WTC11 (cell line): ENCODE measurements around the gene BFAR. TPM values are rescaled to one million over a fixed set of nuclear protein-coding genes. Genes with fewer than 3 reads are reported as not detected.

ENCODE experiments used
- ATAC-seq: fragments of 200-7000 bp; cut with Tn5 transposase; 2 replicates; pipeline ENCODE4 v1.10.0; 2021; ENCODE audit warnings: mild to moderate bottlenecking, moderate library complexity
- CTCF ChIA-PET: fragments of 300-600 bp; sonication (Branson Sonifier 250); formaldehyde crosslinking; loops from one replicate; lab custom pipeline; 2021; ENCODE audit warnings: antibody characterized with exemption; lab: Charles Lee
- POLR2A ChIA-PET: fragments of 350-600 bp; sonication (Branson Sonifier 250); formaldehyde crosslinking; loops from one replicate; lab custom pipeline; 2021; ENCODE audit warnings: antibody characterized with exemption; lab: Charles Lee
- DNase-seq: peaks from one replicate; pipeline ENCODE4 v3.0.0; 2021; ENCODE audit warnings: low spot score
- H3K27ac Mint-ChIP-seq: 2 replicates; pipeline ENCODE4 v1.8.0; 2021; ENCODE audit warnings: mixed read lengths
- H3K27me3 Mint-ChIP-seq: 2 replicates; pipeline ENCODE4 v1.8.0; 2021; ENCODE audit warnings: low read depth, mild to moderate bottlenecking, moderate library complexity, mixed read lengths
- H3K36me3 Mint-ChIP-seq: 2 replicates; pipeline ENCODE4 v1.8.0; 2021; ENCODE audit warnings: mixed read lengths
- H3K4me1 Mint-ChIP-seq: 2 replicates; pipeline ENCODE4 v1.8.0; 2022; ENCODE audit warnings: mixed read lengths
- H3K4me3 Mint-ChIP-seq: 2 replicates; pipeline ENCODE4 v1.8.0; 2021; ENCODE audit warnings: mild to moderate bottlenecking, moderate library complexity, mixed read lengths
- H3K9me3 Mint-ChIP-seq: 2 replicates; pipeline ENCODE4 v1.8.0; 2021; ENCODE audit warnings: mixed read lengths
- ARID4B ChIP-seq: sonication (generic); formaldehyde crosslinking; IDR thresholded peaks from 2 replicates; pipeline ENCODE4 v1.8.0; 2023; ENCODE audit warnings: missing genetic modification reagents, mild to moderate bottlenecking, borderline replicate concordance
- ATF1 ChIP-seq: sonication (generic); formaldehyde crosslinking; IDR thresholded peaks from 2 replicates; pipeline ENCODE4 v1.8.1; 2023; ENCODE audit warnings: mild to moderate bottlenecking, moderate library complexity, missing genetic modification reagents
- ATF2 ChIP-seq: sonication (generic); formaldehyde crosslinking; IDR thresholded peaks from 2 replicates; pipeline ENCODE4 v1.8.1; 2022; ENCODE audit warnings: low read depth, missing genetic modification reagents, borderline replicate concordance
- CBFB ChIP-seq: sonication (generic); formaldehyde crosslinking; IDR thresholded peaks from 2 replicates; pipeline ENCODE4 v1.8.1; 2022; ENCODE audit warnings: mild to moderate bottlenecking, low read depth, missing genetic modification reagents
- FOXP1 ChIP-seq: sonication (generic); formaldehyde crosslinking; IDR thresholded peaks from 2 replicates; pipeline ENCODE4 v1.8.0; 2022; ENCODE audit warnings: missing genetic modification reagents, mild to moderate bottlenecking, moderate library complexity, borderline replicate concordance
- JUN ChIP-seq: sonication (generic); formaldehyde crosslinking; IDR thresholded peaks from 2 replicates; pipeline ENCODE4 v1.8.0; 2023; ENCODE audit warnings: mild to moderate bottlenecking, missing genetic modification reagents
- KAT7 ChIP-seq: sonication (generic); formaldehyde crosslinking; IDR thresholded peaks from 2 replicates; pipeline ENCODE4 v1.8.1; 2023; ENCODE audit warnings: missing genetic modification reagents, mild to moderate bottlenecking, borderline replicate concordance
- NFATC4 ChIP-seq: fragments of 250-450 bp; sonication (Bioruptor Pico); IDR thresholded peaks from 2 replicates; pipeline ENCODE4 v1.9.0; 2021; ENCODE audit warnings: mild to moderate bottlenecking
- NFE2L1 ChIP-seq: sonication (generic); formaldehyde crosslinking; IDR thresholded peaks from 2 replicates; pipeline ENCODE4 v1.8.1; 2023; ENCODE audit warnings: missing genetic modification reagents
- TCF7 ChIP-seq: sonication (generic); formaldehyde crosslinking; IDR thresholded peaks from 2 replicates; pipeline ENCODE4 v1.8.0; 2022; ENCODE audit warnings: mild to moderate bottlenecking, low read depth, missing genetic modification reagents, moderate library complexity
- TEAD1 ChIP-seq: sonication (generic); formaldehyde crosslinking; IDR thresholded peaks from 2 replicates; pipeline ENCODE4 v1.8.0; 2022; ENCODE audit warnings: mild to moderate bottlenecking, missing genetic modification reagents
- TEAD4 ChIP-seq: sonication (generic); formaldehyde crosslinking; IDR thresholded peaks from 2 replicates; pipeline ENCODE4 v1.8.0; 2022; ENCODE audit warnings: mild to moderate bottlenecking, missing genetic modification reagents
- ZBTB21 ChIP-seq: sonication (generic); formaldehyde crosslinking; IDR thresholded peaks from 2 replicates; pipeline ENCODE4 v1.8.1; 2023; ENCODE audit warnings: mild to moderate bottlenecking, missing genetic modification reagents, borderline replicate concordance
- ZBTB43 ChIP-seq: sonication (generic); formaldehyde crosslinking; IDR thresholded peaks from 2 replicates; pipeline ENCODE4 v1.8.1; 2023; ENCODE audit warnings: mild to moderate bottlenecking, missing genetic modification reagents
- ZNF219 ChIP-seq: sonication (generic); formaldehyde crosslinking; IDR thresholded peaks from 2 replicates; pipeline ENCODE4 v1.8.0; 2023; ENCODE audit warnings: missing genetic modification reagents, mild to moderate bottlenecking, borderline replicate concordance
- ZNF317 ChIP-seq: sonication (generic); formaldehyde crosslinking; IDR thresholded peaks from 2 replicates; pipeline ENCODE4 v1.8.1; 2023; ENCODE audit warnings: low read depth, mild to moderate bottlenecking, moderate library complexity, missing genetic modification reagents, borderline replicate concordance
- ZNF512 ChIP-seq: sonication (generic); formaldehyde crosslinking; IDR thresholded peaks from 2 replicates; pipeline ENCODE4 v1.8.1; 2022; ENCODE audit warnings: missing genetic modification reagents, borderline replicate concordance
- ZNF671 ChIP-seq: fragments of 250-450 bp; sonication (Bioruptor Pico); IDR thresholded peaks from 2 replicates; pipeline ENCODE4 v1.8.0; 2021; ENCODE audit warnings: mild to moderate bottlenecking
- total RNA-seq: library from RNA; stranded (reverse); gene quantifications from 3 replicates; pipeline ENCODE4 v1.2.3, GENCODE V29; 2021
- TF ChIP-seq, protein P1 (sequence below): fragments of 250-450 bp; sonication (Bioruptor Pico); IDR thresholded peaks from 2 replicates; pipeline ENCODE4 v1.9.0; 2021; ENCODE audit warnings: mild to moderate bottlenecking
- TF ChIP-seq, protein P2 (sequence below): fragments of 250-450 bp; sonication (Bioruptor Pico); IDR thresholded peaks from 2 replicates; pipeline ENCODE4 v2.1.2; 2022; ENCODE audit warnings: mild to moderate bottlenecking, moderate library complexity
- TF ChIP-seq, protein P3 (sequence below): sonication (generic); formaldehyde crosslinking; conservative IDR thresholded peaks from 2 replicates; pipeline ENCODE4 v1.8.1; 2023; ENCODE audit warnings: mild to moderate bottlenecking, low read depth, missing genetic modification reagents, moderate library complexity

The BFAR gene
- total RNA-seq, 1 experiment from 2014 or later, result 70.3 TPM

- no peak overlapping the region for H3K27ac Mint-ChIP-seq
- no peak for ATAC-seq
- ChIA-PET CTCF (no interaction called here), POLR2A (interaction anchor here (0.6 kb wide), 1 partner anchor 26 kb away, joined by 4 read pairs; no protein-coding TSS in a partner anchor)
- peaks cover 9% of the 10 kb centered on the region; the same call in 1 of the 2 replicates for H3K4me1 Mint-ChIP-seq
- no peak overlapping the region for H3K4me3 Mint-ChIP-seq
- TF ChIP-seq ATF2 (no peak), ZNF219 (CRISPR knock-in tag) (no peak), NFE2L1 (CRISPR knock-in tag) (no peak), ZNF317 (no peak), CBFB (CRISPR knock-in tag) (no peak), TEAD1 (CRISPR knock-in tag) (no peak), NFATC4 (CRISPR knock-in tag) (no peak), ZNF671 (CRISPR knock-in tag) (no peak), KAT7 (CRISPR knock-in tag) (no peak)
- TF ChIP-seq, protein P1, sequence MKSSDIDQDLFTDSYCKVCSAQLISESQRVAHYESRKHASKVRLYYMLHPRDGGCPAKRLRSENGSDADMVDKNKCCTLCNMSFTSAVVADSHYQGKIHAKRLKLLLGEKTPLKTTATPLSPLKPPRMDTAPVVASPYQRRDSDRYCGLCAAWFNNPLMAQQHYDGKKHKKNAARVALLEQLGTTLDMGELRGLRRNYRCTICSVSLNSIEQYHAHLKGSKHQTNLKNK (CRISPR knock-in tag), result no peak
- H3K9me3 Mint-ChIP-seq, result no peaks in the 10 kb centered on the region
- no peak for DNase-seq
- no peaks in the 10 kb centered on the region for H3K27me3 Mint-ChIP-seq
- peaks cover 48% of the 10 kb centered on the region for H3K36me3 Mint-ChIP-seq
These were observed 47.5 kb upstream of the BFAR start for GRCh38 chr16:14585287-14585686.

DNA sequence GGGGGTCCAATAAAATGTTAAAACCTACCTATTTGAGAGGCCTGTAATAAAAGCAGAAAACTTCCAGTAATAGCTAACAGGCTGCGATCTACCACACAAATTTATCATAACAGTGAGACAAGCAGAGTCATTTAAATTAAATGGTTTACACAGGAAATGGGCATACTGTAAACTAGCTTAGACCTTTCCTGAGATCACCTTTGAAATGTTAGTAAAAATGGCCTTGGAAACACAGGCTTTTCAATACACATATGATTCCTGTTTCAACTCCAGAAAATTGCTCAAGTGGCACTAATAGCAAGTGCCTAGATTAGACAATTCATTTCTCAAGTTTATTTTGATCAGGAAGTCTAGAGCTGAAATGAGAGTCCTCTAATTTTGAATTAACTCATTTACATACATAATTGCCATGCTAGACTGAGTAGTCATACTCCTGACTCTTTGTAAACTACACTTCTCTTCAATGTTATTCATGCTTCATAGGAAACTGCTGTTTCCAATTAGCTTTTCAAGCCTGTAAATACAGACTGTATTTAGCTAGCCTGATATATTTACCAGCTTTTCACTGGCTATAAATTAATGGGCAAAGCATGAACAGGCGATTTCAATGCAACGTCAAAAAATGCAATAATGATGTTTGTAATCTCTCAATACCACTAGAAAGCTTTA lies 46.0 kb upstream of the BFAR start:
- Mint-ChIP-seq H3K4me1 (peaks cover 9% of the 10 kb centered on the region; the same call in 1 of the 2 replicates), H3K27me3 (no peaks in the 10 kb centered on the region), H3K9me3 (no peaks in the 10 kb centered on the region), H3K27ac (peak overlapping the region; percentile 30; the same call in 1 of the 2 replicates), H3K36me3 (peaks cover 47% of the 10 kb centered on the region), H3K4me3 (no peak overlapping the region)
- DNase-seq, result no peak
- ChIA-PET POLR2A (interaction anchor here (0.6 kb wide), 1 partner anchor 293 kb away, joined by 4 read pairs; no protein-coding TSS in a partner anchor), CTCF (interaction anchor here (0.6 kb wide), 1 partner anchor 1126 kb away, joined by 4 read pairs; no protein-coding TSS in a partner anchor)
- no peak for ATAC-seq
- no peak for TF ChIP-seq FOXP1 (CRISPR knock-in tag)
- TF ChIP-seq, protein P2, sequence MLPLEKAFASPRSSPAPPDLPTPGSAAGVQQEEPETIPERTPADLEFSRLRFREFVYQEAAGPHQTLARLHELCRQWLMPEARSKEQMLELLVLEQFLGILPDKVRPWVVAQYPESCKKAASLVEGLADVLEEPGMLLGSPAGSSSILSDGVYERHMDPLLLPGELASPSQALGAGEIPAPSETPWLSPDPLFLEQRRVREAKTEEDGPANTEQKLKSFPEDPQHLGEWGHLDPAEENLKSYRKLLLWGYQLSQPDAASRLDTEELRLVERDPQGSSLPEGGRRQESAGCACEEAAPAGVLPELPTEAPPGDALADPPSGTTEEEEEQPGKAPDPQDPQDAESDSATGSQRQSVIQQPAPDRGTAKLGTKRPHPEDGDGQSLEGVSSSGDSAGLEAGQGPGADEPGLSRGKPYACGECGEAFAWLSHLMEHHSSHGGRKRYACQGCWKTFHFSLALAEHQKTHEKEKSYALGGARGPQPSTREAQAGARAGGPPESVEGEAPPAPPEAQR (CRISPR knock-in tag), result no peak
- TF ChIP-seq ZNF317, result no peak
- no peak for TF ChIP-seq TEAD4
- TF ChIP-seq JUN (CRISPR knock-in tag), result no peak
- TF ChIP-seq, protein P3, sequence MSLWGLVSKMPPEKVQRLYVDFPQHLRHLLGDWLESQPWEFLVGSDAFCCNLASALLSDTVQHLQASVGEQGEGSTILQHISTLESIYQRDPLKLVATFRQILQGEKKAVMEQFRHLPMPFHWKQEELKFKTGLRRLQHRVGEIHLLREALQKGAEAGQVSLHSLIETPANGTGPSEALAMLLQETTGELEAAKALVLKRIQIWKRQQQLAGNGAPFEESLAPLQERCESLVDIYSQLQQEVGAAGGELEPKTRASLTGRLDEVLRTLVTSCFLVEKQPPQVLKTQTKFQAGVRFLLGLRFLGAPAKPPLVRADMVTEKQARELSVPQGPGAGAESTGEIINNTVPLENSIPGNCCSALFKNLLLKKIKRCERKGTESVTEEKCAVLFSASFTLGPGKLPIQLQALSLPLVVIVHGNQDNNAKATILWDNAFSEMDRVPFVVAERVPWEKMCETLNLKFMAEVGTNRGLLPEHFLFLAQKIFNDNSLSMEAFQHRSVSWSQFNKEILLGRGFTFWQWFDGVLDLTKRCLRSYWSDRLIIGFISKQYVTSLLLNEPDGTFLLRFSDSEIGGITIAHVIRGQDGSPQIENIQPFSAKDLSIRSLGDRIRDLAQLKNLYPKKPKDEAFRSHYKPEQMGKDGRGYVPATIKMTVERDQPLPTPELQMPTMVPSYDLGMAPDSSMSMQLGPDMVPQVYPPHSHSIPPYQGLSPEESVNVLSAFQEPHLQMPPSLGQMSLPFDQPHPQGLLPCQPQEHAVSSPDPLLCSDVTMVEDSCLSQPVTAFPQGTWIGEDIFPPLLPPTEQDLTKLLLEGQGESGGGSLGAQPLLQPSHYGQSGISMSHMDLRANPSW, result no peak
- TF ChIP-seq ARID4B (CRISPR knock-in tag), result no peak
- no peak for TF ChIP-seq NFATC4 (CRISPR knock-in tag)
- no peak for TF ChIP-seq ZBTB21 (CRISPR knock-in tag)
- no peak for TF ChIP-seq TCF7 (CRISPR knock-in tag)
- TF ChIP-seq ZBTB43 (CRISPR knock-in tag), result no peak
- TF ChIP-seq ATF1 (CRISPR knock-in tag), result no peak
- no peak for TF ChIP-seq ZNF512
